Measurements from ENCODE around the gene MX2.

The MX2 gene

DNA sequence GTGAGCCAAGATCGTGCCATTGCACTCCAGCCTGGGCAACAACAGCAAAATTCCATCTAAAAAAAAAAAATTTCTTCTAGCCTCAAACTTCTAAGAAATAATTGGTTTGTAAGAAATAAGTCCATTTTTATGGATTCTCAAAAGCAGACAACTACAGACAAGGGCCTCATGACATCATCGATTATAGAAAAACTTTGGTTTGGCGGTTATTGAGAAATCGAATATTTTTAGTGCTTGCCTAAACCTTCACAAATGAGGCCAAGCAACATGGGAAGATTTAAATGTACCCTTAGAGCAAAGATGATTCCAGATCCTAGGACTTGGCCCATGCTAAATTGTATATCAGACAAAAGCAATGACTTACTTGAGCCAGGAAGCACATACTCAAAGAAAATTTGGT is 36.4 kb downstream of the MX2 start:
- Histone ChIP-seq H3K36me3 (peaks cover 98% of the 10 kb centered on the region), H3K9me3 (no peaks in the 10 kb centered on the region), H3K4me1 (ENCODE audit: control insufficient read depth in 1 of 2, insufficient read depth in 1 of 2, low read depth in 1 of 2, low read length in 1 of 2) (peaks cover 34 to 35% of the 10 kb centered on the region in 2 experiments), H3K27ac (peak overlapping the region; percentile 77), H3K4me3 (ENCODE audit: low read depth in 1 of 2, low read length in 1 of 2) (no peak overlapping the region), H3K27me3 (no peaks in the 10 kb centered on the region)
- TF ChIP-seq CTCF (IDR thresholded peaks at IDR 0.05), result no peak

DNA sequence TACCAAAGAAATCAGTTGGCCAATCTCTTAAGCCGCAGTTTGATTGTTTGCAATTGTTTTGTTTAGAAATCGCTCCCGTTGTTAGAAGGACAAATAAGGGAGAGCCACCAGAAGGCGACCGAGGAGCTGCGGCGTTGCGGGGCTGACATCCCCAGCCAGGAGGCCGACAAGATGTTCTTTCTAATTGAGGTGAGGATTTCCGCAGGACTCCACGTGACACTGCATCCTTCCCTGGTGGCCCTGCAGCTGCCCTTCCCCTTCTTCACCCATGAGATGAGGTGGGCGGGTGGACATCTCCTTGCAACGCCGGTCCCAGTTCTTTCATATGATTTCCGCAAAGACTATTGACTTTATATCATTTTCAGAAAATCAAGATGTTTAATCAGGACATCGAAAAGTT is 37.0 kb downstream of the MX2 start:
- no peak overlapping the region for H3K27ac ChIP-seq
- no peaks in the 10 kb centered on the region for H3K9me3 ChIP-seq
- H3K36me3 ChIP-seq, result peaks cover 98% of the 10 kb centered on the region
- no peaks in the 10 kb centered on the region for H3K27me3 ChIP-seq
- peaks cover 34 to 35% of the 10 kb centered on the region in 2 experiments for H3K4me1 ChIP-seq (ENCODE audit: control insufficient read depth in 1 of 2, insufficient read depth in 1 of 2, low read depth in 1 of 2, low read length in 1 of 2)
- no peak for TF ChIP-seq CTCF (IDR thresholded peaks at IDR 0.05)
- H3K4me3 ChIP-seq (ENCODE audit: low read depth in 1 of 2, low read length in 1 of 2), result no peak overlapping the region

DNA sequence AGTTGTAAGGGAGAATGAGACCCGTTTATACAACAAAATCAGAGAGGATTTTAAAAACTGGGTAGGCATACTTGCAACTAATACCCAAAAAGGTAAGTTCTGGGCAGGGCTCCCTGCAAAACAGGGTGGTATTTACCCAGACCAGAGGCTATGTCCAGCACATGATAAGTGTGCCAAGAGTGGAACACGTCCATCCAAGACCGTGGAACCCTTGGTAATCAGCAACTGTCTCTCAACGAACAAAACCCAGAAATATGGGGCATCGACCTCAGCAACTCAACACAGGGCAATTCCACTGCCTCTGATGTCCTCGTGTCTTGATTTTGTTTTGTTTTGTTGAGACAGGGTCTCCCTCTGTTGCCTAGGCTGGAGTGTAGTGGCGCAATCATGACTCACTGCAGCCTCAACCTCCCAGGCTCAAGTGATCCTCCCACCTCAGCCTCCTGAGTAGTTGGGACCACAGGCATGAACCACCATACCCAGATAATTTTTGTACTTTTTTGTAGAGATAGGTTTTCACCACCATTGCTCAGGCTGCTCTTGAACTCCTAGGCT is 37.5 kb downstream of the MX2 start:
- Histone ChIP-seq H3K9me3 (no peaks in the 10 kb centered on the region), H3K4me3 (ENCODE audit: low read depth in 1 of 2, low read length in 1 of 2) (no peak overlapping the region), H3K27ac (no peak overlapping the region), H3K4me1 (ENCODE audit: control insufficient read depth in 1 of 2, insufficient read depth in 1 of 2, low read depth in 1 of 2, low read length in 1 of 2) (peaks cover 35% of the 10 kb centered on the region in 2 experiments), H3K27me3 (no peaks in the 10 kb centered on the region), H3K36me3 (peaks cover 98% of the 10 kb centered on the region)
- TF ChIP-seq CTCF (IDR thresholded peaks at IDR 0.05), result no peak

DNA sequence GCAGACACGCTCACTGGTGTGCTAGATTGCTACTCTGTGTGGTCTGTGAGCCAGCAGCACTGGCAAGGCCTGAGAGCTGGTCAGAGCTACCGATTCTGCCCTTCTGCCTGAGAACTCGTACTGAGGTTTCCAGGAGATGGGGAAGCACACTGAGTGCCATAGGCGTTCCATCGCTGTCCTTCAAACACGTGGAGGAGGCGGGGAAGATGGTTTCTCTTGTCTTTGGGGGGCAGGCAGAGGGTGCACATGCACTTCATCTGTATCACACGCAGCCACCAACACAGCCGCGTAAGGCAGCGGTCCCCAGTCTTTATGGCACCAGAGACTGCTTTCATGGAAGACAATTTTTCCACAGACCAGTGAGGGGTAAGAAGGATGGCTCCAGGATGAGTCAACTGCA is 40.4 kb downstream of the MX2 start:
- Histone ChIP-seq H3K4me1 (ENCODE audit: control insufficient read depth in 1 of 2, insufficient read depth in 1 of 2, low read depth in 1 of 2, low read length in 1 of 2) (peaks cover 25 to 30% of the 10 kb centered on the region in 2 experiments), H3K27ac (no peak overlapping the region), H3K27me3 (no peaks in the 10 kb centered on the region), H3K4me3 (ENCODE audit: low read depth in 1 of 2, low read length in 1 of 2) (no peak overlapping the region), H3K9me3 (no peaks in the 10 kb centered on the region), H3K36me3 (peaks cover 100% of the 10 kb centered on the region)
- no peak for TF ChIP-seq CTCF (IDR thresholded peaks at IDR 0.05)

DNA sequence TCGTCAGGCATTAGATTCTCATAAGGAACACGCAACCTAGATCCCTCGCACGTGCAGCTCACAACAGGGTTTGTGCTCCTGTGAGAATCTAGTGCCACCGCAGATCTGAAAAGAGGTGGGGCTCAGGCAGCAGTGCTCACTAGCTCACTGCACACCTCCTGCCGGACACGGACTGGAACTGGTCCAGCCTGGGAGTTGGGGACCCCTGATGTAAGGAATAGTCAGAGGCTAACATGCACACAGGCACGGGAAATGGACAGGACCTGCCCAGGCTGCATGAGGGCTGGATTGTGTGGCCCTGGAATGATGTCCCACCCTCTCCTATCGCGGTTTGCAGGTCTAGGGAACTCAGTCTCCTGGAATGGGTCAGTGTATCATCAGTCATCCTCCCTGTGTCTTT is 41.0 kb downstream of the MX2 start:
- no peaks in the 10 kb centered on the region for H3K27me3 ChIP-seq
- TF ChIP-seq CTCF (IDR thresholded peaks at IDR 0.05), result no peak
- H3K4me1 ChIP-seq (ENCODE audit: control insufficient read depth in 1 of 2, insufficient read depth in 1 of 2, low read depth in 1 of 2, low read length in 1 of 2), result peaks cover 20 to 24% of the 10 kb centered on the region in 2 experiments
- peaks cover 100% of the 10 kb centered on the region for H3K36me3 ChIP-seq
- H3K9me3 ChIP-seq, result no peaks in the 10 kb centered on the region
- H3K4me3 ChIP-seq (ENCODE audit: low read depth in 1 of 2, low read length in 1 of 2), result no peak overlapping the region
- H3K27ac ChIP-seq, result no peak overlapping the region

- Histone ChIP-seq H3K36me3 (peaks cover 100% of the 10 kb centered on the region), H3K9me3 (peaks cover 1% of the 10 kb centered on the region), H3K4me3 (ENCODE audit: low read depth in 1 of 2, low read length in 1 of 2) (no peak overlapping the region), H3K27ac (no peak overlapping the region), H3K4me1 (ENCODE audit: control insufficient read depth in 1 of 2, insufficient read depth in 1 of 2, low read depth in 1 of 2, low read length in 1 of 2) (peaks cover 14 to 19% of the 10 kb centered on the region in 2 experiments), H3K27me3 (no peaks in the 10 kb centered on the region)
- no peak for TF ChIP-seq CTCF (IDR thresholded peaks at IDR 0.05)
These were observed 41.5 kb downstream of the MX2 start for GRCh38 chr21:41403331-41403730.
